ENCODE results near the gene FAM149B1.
"Not testable (repeated sequence)": the region's sequence is repeated elsewhere in the genome, so short reads cannot be mapped to it uniquely, and the experiment has no call there.

The FAM149B1 gene

GRCh38 chr10:73238990-73239566 lies 71.2 kb downstream of the FAM149B1 start:
- no peak for DNase-seq

GRCh38 chr10:73239908-73240307 lies 72.0 kb downstream of the FAM149B1 start:
- DNase-seq: no peak

- no peak for DNase-seq
Observed at GRCh38 chr10:73244866-73245477, 77.1 kb downstream of the FAM149B1 start.

- no peak for DNase-seq
Observed at GRCh38 chr10:73246322-73246645, 78.4 kb downstream of the FAM149B1 start.

GRCh38 chr10:73246646-73247508 lies 79.0 kb downstream of the FAM149B1 start, which contains the start of gene DNAJC9:
Gene DNAJC9, minus strand, starts transcription at chr10:73247255. Its CDS starts 66 bp downstream, at chr10:73247189.
- peak; percentile 96 for DNase-seq

GRCh38 chr10:73247509-73248258 lies 79.8 kb downstream of the FAM149B1 start:
- DNase-seq: no peak

GRCh38 chr10:73248259-73248724 lies 80.4 kb downstream of the FAM149B1 start:
- no peak for DNase-seq

- DNase-seq: no peak
Observed at GRCh38 chr10:73251683-73252444, 83.9 kb downstream of the FAM149B1 start.

GRCh38 chr10:73252445-73253224 lies 84.7 kb downstream of the FAM149B1 start, which contains the start of gene MRPS16:
Gene MRPS16, minus strand, starts transcription at chr10:73252644. Its CDS starts 162 bp downstream, at chr10:73252482.
- peak; percentile 96 for DNase-seq

- no peak for DNase-seq
Observed at GRCh38 chr10:73253225-73253555, 85.3 kb downstream of the FAM149B1 start.

- not testable (repeated sequence) for DNase-seq
Observed at GRCh38 chr10:73258612-73259011, 90.7 kb downstream of the FAM149B1 start.

GRCh38 chr10:73261362-73261995 lies 93.6 kb downstream of the FAM149B1 start:
- DNase-seq: no peak

- peak; percentile 49 for DNase-seq
Observed at GRCh38 chr10:73262105-73262730, 94.3 kb downstream of the FAM149B1 start.

- no peak for DNase-seq
Observed at GRCh38 chr10:73262880-73263555, 95.1 kb downstream of the FAM149B1 start.

- DNase-seq: no peak
Observed at GRCh38 chr10:73263693-73264347, 95.9 kb downstream of the FAM149B1 start.

- no peak for DNase-seq
Observed at GRCh38 chr10:73264423-73264822, 96.5 kb downstream of the FAM149B1 start.

- no peak for DNase-seq
Observed at GRCh38 chr10:73281097-73281496, 113.2 kb downstream of the FAM149B1 start.

- DNase-seq: no peak
Observed at GRCh38 chr10:73287441-73287840, 119.5 kb downstream of the FAM149B1 start.

GRCh38 chr10:73289958-73290357 lies 122.0 kb downstream of the FAM149B1 start:
- DNase-seq: no peak

Measured in T1000 (cell line).